ENCODE results near the gene SLC39A9.

- TF ChIP-seq LEF1 (IDR thresholded peaks at IDR 0.05; ENCODE audit: borderline replicate concordance): no peak
- no peak for TF ChIP-seq ARNT (IDR thresholded peaks at IDR 0.05)
- no peak for TF ChIP-seq NFRKB (IDR thresholded peaks at IDR 0.05)
- TF ChIP-seq SP1 (IDR thresholded peaks at IDR 0.05): no peak
- no peak for TF ChIP-seq FOXK2 (IDR thresholded peaks at IDR 0.05)
- TF ChIP-seq SUZ12 (IDR thresholded peaks at IDR 0.05): no peak
- TF ChIP-seq L3MBTL2 (conservative IDR thresholded peaks at IDR 0.05): no peak
Observed at GRCh38 chr14:69351911-69352310, 46.6 kb upstream of the SLC39A9 start.
